Measurements from ENCODE around the gene SSBP3. TPM values are rescaled to one million over a fixed set of nuclear protein-coding genes. Genes with fewer than 3 reads are reported as not detected.

SSBP3 gene
- polyA plus RNA-seq, 1 of the 3 experiments (the other 2 are of a cell fraction), result 26.2 TPM

DNA sequence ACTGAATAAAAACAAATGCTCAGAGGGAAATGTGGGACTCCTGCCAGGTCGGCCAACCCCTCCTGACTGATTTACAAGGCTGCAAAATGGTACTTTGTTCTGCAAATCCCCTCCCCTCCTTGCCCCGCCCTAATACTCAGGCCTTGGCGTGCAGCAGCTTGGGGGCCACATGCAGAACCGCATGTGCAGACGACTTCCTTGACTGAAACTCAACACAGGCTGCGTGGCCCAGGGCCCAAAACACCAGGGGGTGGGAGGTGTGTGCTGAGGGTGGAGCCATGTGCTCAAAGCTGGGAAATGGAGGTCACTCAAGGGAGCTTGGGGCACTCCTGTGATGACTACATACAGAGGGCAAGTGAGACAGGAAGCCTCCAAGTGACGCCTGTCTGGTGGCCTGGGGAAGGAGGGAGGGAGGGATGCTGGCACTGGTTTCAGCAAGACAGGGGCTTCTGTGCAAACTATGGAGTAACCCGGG lies 119.0 kb downstream of the SSBP3 start:
- Histone ChIP-seq H3K9ac (0 out of 2 replicates have a peak overlapping the region, but pooled peaks have one; percentile 20), H3K4me1 (ENCODE audit: control insufficient read depth in 1 of 2, insufficient read depth in 2 of 2, low read depth in 1 of 2, low read length in 1 of 2) (peaks cover 13 to 71% of the 10 kb centered on the region in 2 experiments; a peak in 3 of 4 replicates), H2AFZ (ENCODE audit: low read depth) (no peak overlapping the region), H3K79me2 (ENCODE audit: insufficient read depth) (peaks cover 7% of the 10 kb centered on the region; the same call in 1 of the 2 replicates), H3K9me2 (no peaks in the 10 kb centered on the region), H3F3A (replicated peaks; ENCODE audit: insufficient read depth) (no peaks in the 10 kb centered on the region), H4K20me1 (ENCODE audit: insufficient read depth) (peaks cover 4% of the 10 kb centered on the region; the same call in 1 of the 2 replicates), H3K27me3 (ENCODE audit: insufficient read depth) (no peaks in the 10 kb centered on the region), H3K4me3 (ENCODE audit: low read depth in 2 of 2, low read length in 1 of 2) (no peak overlapping the region), H3K27ac (ENCODE audit: low read depth in 2 of 2, low read length in 1 of 2) (peak overlapping the region; percentile 32 to 89), H3K9me3 (no peaks in the 10 kb centered on the region), H3K4me2 (no peak overlapping the region), H3K36me3 (replicated peaks in 1 of 2; ENCODE audit: control insufficient read depth in 1 of 2, insufficient read depth in 2 of 2, low read length in 1 of 2) (no peaks in the 10 kb centered on the region)
- ChIA-PET CTCF (interaction anchor here (0.9 to 2.1 kb wide), 3 partner anchors 17 to 523 kb away, joined by 3 to 6 read pairs (median 3); no protein-coding TSS in a partner anchor), POLR2A (no interaction called here)
- TF ChIP-seq MXI1 (IDR thresholded peaks at IDR 0.05; ENCODE audit: low read depth, low read length), result peak; percentile 46; the same call in 1 of the 2 replicates
- TF ChIP-seq, protein P1, sequence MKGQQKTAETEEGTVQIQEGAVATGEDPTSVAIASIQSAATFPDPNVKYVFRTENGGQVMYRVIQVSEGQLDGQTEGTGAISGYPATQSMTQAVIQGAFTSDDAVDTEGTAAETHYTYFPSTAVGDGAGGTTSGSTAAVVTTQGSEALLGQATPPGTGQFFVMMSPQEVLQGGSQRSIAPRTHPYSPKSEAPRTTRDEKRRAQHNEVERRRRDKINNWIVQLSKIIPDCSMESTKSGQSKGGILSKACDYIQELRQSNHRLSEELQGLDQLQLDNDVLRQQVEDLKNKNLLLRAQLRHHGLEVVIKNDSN (IDR thresholded peaks at IDR 0.05; ENCODE audit: borderline replicate concordance, low read depth), result no peak
- no peak for TF ChIP-seq FOSL2 (IDR thresholded peaks at IDR 0.05; ENCODE audit: borderline replicate concordance, low read depth)
- TF ChIP-seq FOXJ3 (CRISPR knock-in tag; IDR thresholded peaks at IDR 0.05), result peak; percentile 41; the same call in 1 of the 2 replicates
- TF ChIP-seq SMC3 (IDR thresholded peaks at IDR 0.05; ENCODE audit: low read depth, low read length), result no peak
- TF ChIP-seq, protein P2, sequence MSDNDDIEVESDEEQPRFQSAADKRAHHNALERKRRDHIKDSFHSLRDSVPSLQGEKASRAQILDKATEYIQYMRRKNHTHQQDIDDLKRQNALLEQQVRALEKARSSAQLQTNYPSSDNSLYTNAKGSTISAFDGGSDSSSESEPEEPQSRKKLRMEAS (IDR thresholded peaks at IDR 0.05; ENCODE audit: low read depth), result peak; percentile 34; the same call in 1 of the 2 replicates
- WGBS (ENCODE audit: low lambda C conversion rate), result 44% methylated on average over 8 of the region's 8 CpGs
- DNase-seq, result peak; percentile 80

DNA sequence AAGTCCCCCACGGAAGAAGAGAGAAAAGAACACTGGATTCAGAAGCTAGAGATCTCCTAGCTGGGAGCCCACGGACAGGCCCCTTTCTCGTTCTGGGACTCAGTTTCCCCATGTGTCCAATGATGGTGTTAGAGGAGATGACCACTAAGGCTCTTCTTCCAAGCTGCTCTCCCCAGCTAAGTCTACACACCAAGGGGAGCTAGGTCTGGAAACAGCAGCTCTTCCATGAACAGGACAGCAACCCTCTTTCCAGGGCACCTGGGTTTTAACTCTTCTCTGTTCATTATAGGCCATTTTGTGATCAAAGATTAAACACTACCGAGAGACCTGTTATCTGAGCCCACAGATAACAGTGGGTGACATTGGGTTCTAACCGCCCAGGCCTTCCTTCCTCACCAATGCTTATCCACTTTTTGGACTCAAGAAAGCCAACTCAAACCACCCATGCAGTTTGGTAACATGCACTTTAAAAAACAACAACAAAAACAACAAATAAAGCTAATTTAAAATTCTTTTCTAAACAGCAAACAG lies 120.3 kb downstream of the SSBP3 start:
- peaks cover 4% of the 10 kb centered on the region; the same call in 1 of the 2 replicates for H4K20me1 ChIP-seq (ENCODE audit: insufficient read depth)

More for the DNA sequence above, 120.3 kb downstream of the SSBP3 start:
- no peak overlapping the region for H2AFZ ChIP-seq (ENCODE audit: low read depth)
- peak overlapping the region in 1 of 2 experiments; percentile 89; a peak in 1 of 4 replicates for H3K27ac ChIP-seq (ENCODE audit: low read depth in 2 of 2, low read length in 1 of 2)
- CTCF ChIA-PET, result interaction anchor here (0.9 to 3.4 kb wide), 4 partner anchors 12 to 49 kb away, joined by 3 to 13 read pairs (median 3); no protein-coding TSS in a partner anchor
- H3K79me2 ChIP-seq (ENCODE audit: insufficient read depth), result peaks cover 7% of the 10 kb centered on the region; the same call in 1 of the 2 replicates
- H3K4me3 ChIP-seq (ENCODE audit: low read depth in 2 of 2, low read length in 1 of 2), result no peak overlapping the region
- 86% methylated on average over 4 of the region's 5 CpGs for WGBS (ENCODE audit: low lambda C conversion rate)
- POLR2A ChIA-PET, result no interaction called here
- H3K9ac ChIP-seq, result no peak overlapping the region
- H3K4me2 ChIP-seq, result no peak overlapping the region
- H3K9me3 ChIP-seq, result no peaks in the 10 kb centered on the region
- H3K4me1 ChIP-seq (ENCODE audit: control insufficient read depth in 1 of 2, insufficient read depth in 2 of 2, low read depth in 1 of 2, low read length in 1 of 2), result peaks cover 13 to 62% of the 10 kb centered on the region in 2 experiments; a peak in 3 of 4 replicates
- H3K9me2 ChIP-seq, result no peaks in the 10 kb centered on the region
- TF ChIP-seq FOXJ3 (CRISPR knock-in tag; IDR thresholded peaks at IDR 0.05) (no peak), NRF1 (IDR thresholded peaks at IDR 0.05; ENCODE audit: low read depth, low read length) (no peak), TAF1 (IDR thresholded peaks at IDR 0.05; ENCODE audit: borderline replicate concordance, low read depth, low read length) (no peak), CHD2 (IDR thresholded peaks at IDR 0.05; ENCODE audit: low read length, partially characterized antibody) (no peak), NFIC (IDR thresholded peaks at IDR 0.05; ENCODE audit: borderline replicate concordance) (no peak), RXRA (IDR thresholded peaks at IDR 0.05; ENCODE audit: borderline replicate concordance, low read depth) (no peak), GABPA (IDR thresholded peaks at IDR 0.05; ENCODE audit: low read depth) (no peak), JUND (IDR thresholded peaks at IDR 0.05) (no peak), ELF1 (IDR thresholded peaks at IDR 0.05) (no peak), EP300 (IDR thresholded peaks at IDR 0.05; ENCODE audit: borderline replicate concordance in 1 of 2, low read depth in 1 of 2, low read length in 1 of 2) (no peak), MXI1 (IDR thresholded peaks at IDR 0.05; ENCODE audit: low read depth, low read length) (no peak), MEF2A (IDR thresholded peaks at IDR 0.05; ENCODE audit: borderline replicate concordance, low read depth) (no peak), SIN3A (IDR thresholded peaks at IDR 0.05; ENCODE audit: borderline replicate concordance, low read depth, low read length) (no peak), GATA2 (CRISPR knock-in tag; IDR thresholded peaks at IDR 0.05) (no peak), RAD21 (IDR thresholded peaks at IDR 0.05; ENCODE audit: low read length) (no peak)
- TF ChIP-seq, protein P3, sequence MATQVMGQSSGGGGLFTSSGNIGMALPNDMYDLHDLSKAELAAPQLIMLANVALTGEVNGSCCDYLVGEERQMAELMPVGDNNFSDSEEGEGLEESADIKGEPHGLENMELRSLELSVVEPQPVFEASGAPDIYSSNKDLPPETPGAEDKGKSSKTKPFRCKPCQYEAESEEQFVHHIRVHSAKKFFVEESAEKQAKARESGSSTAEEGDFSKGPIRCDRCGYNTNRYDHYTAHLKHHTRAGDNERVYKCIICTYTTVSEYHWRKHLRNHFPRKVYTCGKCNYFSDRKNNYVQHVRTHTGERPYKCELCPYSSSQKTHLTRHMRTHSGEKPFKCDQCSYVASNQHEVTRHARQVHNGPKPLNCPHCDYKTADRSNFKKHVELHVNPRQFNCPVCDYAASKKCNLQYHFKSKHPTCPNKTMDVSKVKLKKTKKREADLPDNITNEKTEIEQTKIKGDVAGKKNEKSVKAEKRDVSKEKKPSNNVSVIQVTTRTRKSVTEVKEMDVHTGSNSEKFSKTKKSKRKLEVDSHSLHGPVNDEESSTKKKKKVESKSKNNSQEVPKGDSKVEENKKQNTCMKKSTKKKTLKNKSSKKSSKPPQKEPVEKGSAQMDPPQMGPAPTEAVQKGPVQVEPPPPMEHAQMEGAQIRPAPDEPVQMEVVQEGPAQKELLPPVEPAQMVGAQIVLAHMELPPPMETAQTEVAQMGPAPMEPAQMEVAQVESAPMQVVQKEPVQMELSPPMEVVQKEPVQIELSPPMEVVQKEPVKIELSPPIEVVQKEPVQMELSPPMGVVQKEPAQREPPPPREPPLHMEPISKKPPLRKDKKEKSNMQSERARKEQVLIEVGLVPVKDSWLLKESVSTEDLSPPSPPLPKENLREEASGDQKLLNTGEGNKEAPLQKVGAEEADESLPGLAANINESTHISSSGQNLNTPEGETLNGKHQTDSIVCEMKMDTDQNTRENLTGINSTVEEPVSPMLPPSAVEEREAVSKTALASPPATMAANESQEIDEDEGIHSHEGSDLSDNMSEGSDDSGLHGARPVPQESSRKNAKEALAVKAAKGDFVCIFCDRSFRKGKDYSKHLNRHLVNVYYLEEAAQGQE (IDR thresholded peaks at IDR 0.05; ENCODE audit: low read depth, low read length), result no peak
- TF ChIP-seq, protein P2 (IDR thresholded peaks at IDR 0.05; ENCODE audit: low read depth), result no peak
- TF ChIP-seq, protein P4, sequence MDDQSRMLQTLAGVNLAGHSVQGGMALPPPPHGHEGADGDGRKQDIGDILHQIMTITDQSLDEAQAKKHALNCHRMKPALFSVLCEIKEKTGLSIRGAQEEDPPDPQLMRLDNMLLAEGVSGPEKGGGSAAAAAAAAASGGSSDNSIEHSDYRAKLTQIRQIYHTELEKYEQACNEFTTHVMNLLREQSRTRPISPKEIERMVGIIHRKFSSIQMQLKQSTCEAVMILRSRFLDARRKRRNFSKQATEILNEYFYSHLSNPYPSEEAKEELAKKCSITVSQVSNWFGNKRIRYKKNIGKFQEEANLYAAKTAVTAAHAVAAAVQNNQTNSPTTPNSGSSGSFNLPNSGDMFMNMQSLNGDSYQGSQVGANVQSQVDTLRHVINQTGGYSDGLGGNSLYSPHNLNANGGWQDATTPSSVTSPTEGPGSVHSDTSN (IDR thresholded peaks at IDR 0.05), result no peak
- H3K36me3 ChIP-seq (replicated peaks in 1 of 2; ENCODE audit: control insufficient read depth in 1 of 2, insufficient read depth in 2 of 2, low read length in 1 of 2), result peaks cover 0 to under 1% of the 10 kb centered on the region in 2 experiments
- H3F3A ChIP-seq (replicated peaks; ENCODE audit: insufficient read depth), result no peaks in the 10 kb centered on the region
- no peaks in the 10 kb centered on the region for H3K27me3 ChIP-seq (ENCODE audit: insufficient read depth)
- DNase-seq, result no peak
